Coronary artery (tissue), 2 donors: ENCODE data around the gene ATF7.
A peak's percentile ranks its signal among the peaks of the same experiment; 100 is the strongest.

Experiments used
- DNase-seq: peaks from one replicate; pipeline ENCODE4 v3.0.0-alpha.2; 2017; ENCODE audit warnings: low spot score
- H3K27ac ChIP-seq, 2 donors: fragments of 200-600 bp; sonication (generic); one replicate each; pipeline ENCODE4 v1.5.1; 2016 to 2019
- H3K4me3 ChIP-seq: fragments of 200-600 bp; sonication (generic); 2 replicates; pipeline ENCODE4 v1.5.1; 2016; ENCODE audit warnings: mild to moderate bottlenecking, moderate library complexity
- CTCF ChIP-seq: fragments of 200-600 bp; sonication (generic); IDR thresholded peaks from one replicate; pipeline ENCODE4 v1.5.1; 2019; ENCODE audit warnings: antibody characterized with exemption

The ATF7 gene

GRCh38 chr12:53502983-53503728, 123.0 kb downstream of the ATF7 start:
- DNase-seq = no peak
- Histone ChIP-seq H3K27ac (peak overlapping the region; percentile 96 to 99), H3K4me3 (peak overlapping the region; percentile 84)
- TF ChIP-seq CTCF = no peak

GRCh38 chr12:53502331-53502730, 123.9 kb downstream of the ATF7 start:
- peak overlapping the region; percentile 84 for H3K4me3 ChIP-seq
- H3K27ac ChIP-seq = peak overlapping the region; percentile 96 to 99
- DNase-seq = no peak
- no peak for TF ChIP-seq CTCF

- Histone ChIP-seq H3K4me3 (peak overlapping the region; percentile 84), H3K27ac (peak overlapping the region; percentile 96 to 99)
- DNase-seq = no peak
- TF ChIP-seq CTCF = no peak
Observed at GRCh38 chr12:53501615-53502181, 124.5 kb downstream of the ATF7 start.

GRCh38 chr12:53500776-53501614, 125.2 kb downstream of the ATF7 start, which contains the start of gene TARBP2:
Gene TARBP2 (plus strand): TSS chr12:53501283. CDS start chr12:53501409, 126 bp downstream.
- peak within 1 kb of the TSS; percentile 84 for H3K4me3 ChIP-seq
- no peak for TF ChIP-seq CTCF
- peak; percentile 99 for DNase-seq
- H3K27ac ChIP-seq = peak within 1 kb of the TSS; percentile 96 to 99

- DNase-seq = no peak
- Histone ChIP-seq H3K27ac (peak overlapping the region; percentile 96 to 99), H3K4me3 (peak overlapping the region; percentile 84)
- TF ChIP-seq CTCF = no peak
Observed at GRCh38 chr12:53500142-53500775, 125.9 kb downstream of the ATF7 start.

- no peak for TF ChIP-seq CTCF
- no peak for DNase-seq
- Histone ChIP-seq H3K4me3 (peak within 1 kb of the TSS; percentile 84), H3K27ac (peak within 1 kb of the TSS; percentile 96 to 99)
Observed at GRCh38 chr12:53499266-53500141, 126.7 kb downstream of the ATF7 start, which contains the start of gene MAP3K12. Gene MAP3K12 (minus strand): TSS chr12:53499458. CDS start chr12:53487391, 12,067 bp downstream.
